ENCODE results near the gene SHMT2. TPM values are rescaled to one million over a fixed set of nuclear protein-coding genes. Genes with fewer than 3 reads are reported as not detected.

Gene SHMT2
- total and polyA plus RNA-seq, 9 of the 15 experiments (the other 6 are each of a cell fraction or from before 2014, with no cell fraction given), result 46.1 to 319 (median 115) TPM

- TF ChIP-seq ZFP91 (CRISPR knock-in tag; IDR thresholded peaks at IDR 0.05) (no peak), ELK3 (CRISPR knock-in tag; IDR thresholded peaks at IDR 0.05) (no peak), ZNF583 (CRISPR knock-in tag; IDR thresholded peaks at IDR 0.05) (no peak), THRA (IDR thresholded peaks at IDR 0.05) (no peak), FIP1L1 (IDR thresholded peaks at IDR 0.05; ENCODE audit: low read depth, low read length, poor library complexity, severe bottlenecking) (no peak)
Measured at GRCh38 chr12:57263096-57263495, 33.6 kb downstream of the SHMT2 start (continued).

GRCh38 chr12:57266681-57267080 is 37.2 kb downstream of the SHMT2 start:
- Histone ChIP-seq H3K27me3 (ENCODE audit: control insufficient read depth in 2 of 2, insufficient read depth in 2 of 2, low read length in 2 of 2) (no peaks in the 10 kb centered on the region), H3K4me1 (replicated peaks in 1 of 2; ENCODE audit: control insufficient read depth in 2 of 2, insufficient read depth in 2 of 2, low read length in 2 of 2) (peaks cover 0 to 3% of the 10 kb centered on the region in 2 experiments; a peak in 2 of 5 replicates), H2AFZ (ENCODE audit: low read depth, low read length) (no peak overlapping the region), H3K9me3 (replicated peaks; ENCODE audit: control insufficient read depth, insufficient read depth, low read depth, low read length) (no peaks in the 10 kb centered on the region), H3K79me2 (ENCODE audit: control insufficient read depth, insufficient read depth, low read length) (no peaks in the 10 kb centered on the region), H4K20me1 (replicated peaks; ENCODE audit: control insufficient read depth, insufficient read depth, low read length) (no peaks in the 10 kb centered on the region), H3K4me3 (no peak overlapping the region), H3K4me2 (ENCODE audit: insufficient read depth, low read length) (no peak overlapping the region), H3K9me1 (ENCODE audit: control insufficient read depth, insufficient read depth, low read length) (no peaks in the 10 kb centered on the region), H3K27ac (ENCODE audit: extremely low read depth, low read depth, low read length) (no peak overlapping the region), H3K36me3 (ENCODE audit: control insufficient read depth, insufficient read depth, low read length) (peaks cover 40% of the 10 kb centered on the region), H3K9ac (ENCODE audit: insufficient read depth in 1 of 2, low read depth in 2 of 2, low read length in 2 of 2) (no peak overlapping the region)
- ATAC-seq, result no peak
- CTCF ChIA-PET (ENCODE audit: low intra/inter-chr PET ratio), result no interaction called here
- intact Hi-C loops (cut with micrococcal nuclease) (no loop called here), in situ Hi-C loops (cut with MboI) (no loop called here)
- no peak for DNase-seq (ENCODE audit: extremely low read depth in 1 of 4, low spot score in 3 of 4)
- POLR2A ChIA-PET, result interaction anchor here (1.5 kb wide), 1 partner anchor 192 kb away, joined by 3 read pairs; the partner anchor contains the start of gene GLI1
- no peak for FAIRE-seq
- no TSS peak for BruUV-seq (replicated peaks)
- TF ChIP-seq MECOM (CRISPR knock-in tag; IDR thresholded peaks at IDR 0.05) (no peak), ZBTB12 (CRISPR knock-in tag; IDR thresholded peaks at IDR 0.05) (no peak), HNRNPK (IDR thresholded peaks at IDR 0.05; ENCODE audit: low read depth, low read length, poor library complexity, severe bottlenecking) (no peak), NELFE (IDR thresholded peaks at IDR 0.05; ENCODE audit: insufficient read depth, insufficient read length) (no peak), HNRNPL (IDR thresholded peaks at IDR 0.05; ENCODE audit: low read depth, low read length) (no peak), ARID3A (IDR thresholded peaks at IDR 0.05; ENCODE audit: borderline replicate concordance, low read depth, low read length) (no peak), FOXJ3 (CRISPR knock-in tag; IDR thresholded peaks at IDR 0.05) (no peak), CBX5 (IDR thresholded peaks at IDR 0.05; ENCODE audit: borderline replicate concordance, low read depth) (no peak), RAD21 (CRISPR knock-in tag; conservative IDR thresholded peaks at IDR 0.05 in 1 of 2, IDR thresholded peaks at IDR 0.05 in 1 of 2) (no peak)

All from K562 (cell line).